ENCODE results near the gene EGR1. TPM values are rescaled to one million over a fixed set of nuclear protein-coding genes. Genes with fewer than 3 reads are reported as not detected.

Gene EGR1
- total RNA-seq, result 119 TPM

DNA sequence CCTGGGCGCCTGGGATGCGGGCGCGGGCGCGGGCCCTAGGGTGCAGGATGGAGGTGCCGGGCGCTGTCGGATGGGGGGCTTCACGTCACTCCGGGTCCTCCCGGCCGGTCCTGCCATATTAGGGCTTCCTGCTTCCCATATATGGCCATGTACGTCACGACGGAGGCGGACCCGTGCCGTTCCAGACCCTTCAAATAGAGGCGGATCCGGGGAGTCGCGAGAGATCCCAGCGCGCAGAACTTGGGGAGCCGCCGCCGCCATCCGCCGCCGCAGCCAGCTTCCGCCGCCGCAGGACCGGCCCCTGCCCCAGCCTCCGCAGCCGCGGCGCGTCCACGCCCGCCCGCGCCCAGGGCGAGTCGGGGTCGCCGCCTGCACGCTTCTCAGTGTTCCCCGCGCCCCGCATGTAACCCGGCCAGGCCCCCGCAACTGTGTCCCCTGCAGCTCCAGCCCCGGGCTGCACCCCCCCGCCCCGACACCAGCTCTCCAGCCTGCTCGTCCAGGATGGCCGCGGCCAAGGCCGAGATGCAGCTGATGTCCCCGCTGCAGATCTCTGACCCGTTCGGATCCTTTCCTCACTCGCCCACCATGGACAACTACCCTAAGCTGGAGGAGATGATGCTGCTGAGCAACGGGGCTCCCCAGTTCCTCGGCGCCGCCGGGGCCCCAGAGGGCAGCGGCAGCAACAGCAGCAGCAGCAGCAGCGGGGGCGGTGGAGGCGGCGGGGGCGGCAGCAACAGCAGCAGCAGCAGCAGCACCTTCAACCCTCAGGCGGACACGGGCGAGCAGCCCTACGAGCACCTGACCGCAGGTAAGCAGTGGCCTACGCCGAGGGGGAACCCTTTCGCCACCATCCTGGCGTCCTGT lies at the start of gene EGR1:
Gene EGR1 (plus strand): TSS at position 219 of the 864 bp plus-strand sequence. CDS start 283 bp downstream, at position 502.
- DNase-seq (ENCODE audit: extremely low spot score in 2 of 2), result no peak
- H3K9me3 ChIP-seq, result no peaks in the 10 kb centered on the region
- TF ChIP-seq POLR2A (IDR thresholded peaks at IDR 0.05) (peak in 1 of 2 donors; percentile 94), POLR2AphosphoS5 (IDR thresholded peaks at IDR 0.05; ENCODE audit: insufficient read depth in 1 of 2, low read depth in 1 of 2) (peak in 1 of 2 donors; percentile 20)
- TF ChIP-seq, protein P1, sequence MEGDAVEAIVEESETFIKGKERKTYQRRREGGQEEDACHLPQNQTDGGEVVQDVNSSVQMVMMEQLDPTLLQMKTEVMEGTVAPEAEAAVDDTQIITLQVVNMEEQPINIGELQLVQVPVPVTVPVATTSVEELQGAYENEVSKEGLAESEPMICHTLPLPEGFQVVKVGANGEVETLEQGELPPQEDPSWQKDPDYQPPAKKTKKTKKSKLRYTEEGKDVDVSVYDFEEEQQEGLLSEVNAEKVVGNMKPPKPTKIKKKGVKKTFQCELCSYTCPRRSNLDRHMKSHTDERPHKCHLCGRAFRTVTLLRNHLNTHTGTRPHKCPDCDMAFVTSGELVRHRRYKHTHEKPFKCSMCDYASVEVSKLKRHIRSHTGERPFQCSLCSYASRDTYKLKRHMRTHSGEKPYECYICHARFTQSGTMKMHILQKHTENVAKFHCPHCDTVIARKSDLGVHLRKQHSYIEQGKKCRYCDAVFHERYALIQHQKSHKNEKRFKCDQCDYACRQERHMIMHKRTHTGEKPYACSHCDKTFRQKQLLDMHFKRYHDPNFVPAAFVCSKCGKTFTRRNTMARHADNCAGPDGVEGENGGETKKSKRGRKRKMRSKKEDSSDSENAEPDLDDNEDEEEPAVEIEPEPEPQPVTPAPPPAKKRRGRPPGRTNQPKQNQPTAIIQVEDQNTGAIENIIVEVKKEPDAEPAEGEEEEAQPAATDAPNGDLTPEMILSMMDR (IDR thresholded peaks at IDR 0.05), result no peak
- no peaks in the 10 kb centered on the region for H3K27me3 ChIP-seq
- intact Hi-C loops (cut with DNase I), result loop anchor here (1.0 kb wide), 1 partner anchor 27 kb away; no protein-coding TSS in a partner anchor
- H3K4me3 ChIP-seq, result peak within 1 kb of the TSS; percentile 75 to 86
- no peaks in the 10 kb centered on the region for H3K36me3 ChIP-seq
- peaks cover 40% of the 10 kb centered on the region for H3K4me1 ChIP-seq
- H3K27ac ChIP-seq, result peak within 1 kb of the TSS; percentile 99

DNA sequence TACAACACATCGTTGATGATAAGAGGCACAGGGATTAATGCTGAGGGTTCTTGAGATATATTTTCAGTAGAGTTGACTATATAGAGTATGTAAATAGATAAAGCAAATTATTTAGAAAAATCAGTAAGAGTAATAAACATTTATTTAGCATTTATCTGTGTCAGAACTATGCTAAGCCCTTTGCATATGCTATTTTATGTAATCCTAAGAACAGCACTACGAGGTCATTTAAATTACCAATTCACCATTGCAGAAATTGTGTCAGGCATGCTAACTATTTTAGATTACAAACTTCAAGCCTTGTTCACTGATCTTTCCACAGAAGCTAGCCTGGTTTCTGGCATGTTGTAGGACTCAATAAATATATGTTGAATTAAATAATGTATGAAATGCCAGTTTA lies 46.8 kb upstream of the EGR1 start:
- Histone ChIP-seq H3K9me3 (no peaks in the 10 kb centered on the region), H3K27me3 (no peaks in the 10 kb centered on the region), H3K36me3 (peaks cover 6 to 70% of the 10 kb centered on the region in 2 donors), H3K4me3 (no peak overlapping the region), H3K4me1 (no peaks in the 10 kb centered on the region), H3K27ac (no peak overlapping the region)
- TF ChIP-seq, protein P1 (IDR thresholded peaks at IDR 0.05), result no peak
- TF ChIP-seq POLR2AphosphoS5 (IDR thresholded peaks at IDR 0.05; ENCODE audit: insufficient read depth in 1 of 2, low read depth in 1 of 2) (no peak), POLR2A (IDR thresholded peaks at IDR 0.05) (no peak)
- intact Hi-C loops (cut with DNase I), result no loop called here
- no peak for DNase-seq (ENCODE audit: extremely low spot score in 2 of 2)

DNA sequence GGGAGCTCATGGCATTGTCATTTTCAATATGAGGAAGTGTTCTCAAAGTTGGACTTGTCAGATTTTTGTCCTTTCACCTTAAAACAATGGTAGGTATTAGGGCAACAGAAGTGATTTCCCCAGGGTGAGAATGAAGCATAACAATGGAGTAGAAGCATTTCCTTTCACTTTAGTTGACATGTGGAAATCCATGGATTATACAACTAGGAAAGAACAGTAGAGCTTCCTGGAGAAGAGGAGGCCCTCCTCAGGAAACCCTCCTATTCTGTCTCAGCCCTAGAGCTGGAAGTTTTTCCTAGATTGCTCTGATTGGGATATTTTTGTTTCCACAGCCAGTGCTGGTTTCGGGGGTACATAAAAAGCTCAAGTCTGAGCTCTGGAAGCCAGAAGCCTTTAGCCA lies 40.2 kb upstream of the EGR1 start:
- H3K9me3 ChIP-seq, result no peaks in the 10 kb centered on the region
- no peak overlapping the region for H3K4me3 ChIP-seq
- no peaks in the 10 kb centered on the region for H3K27me3 ChIP-seq
- no peaks in the 10 kb centered on the region for H3K4me1 ChIP-seq
- no peak for TF ChIP-seq POLR2AphosphoS5 (IDR thresholded peaks at IDR 0.05; ENCODE audit: insufficient read depth in 1 of 2, low read depth in 1 of 2)
- no peak for TF ChIP-seq POLR2A (IDR thresholded peaks at IDR 0.05)
- TF ChIP-seq, protein P1 (IDR thresholded peaks at IDR 0.05), result no peak
- intact Hi-C loops (cut with DNase I), result no loop called here
- H3K36me3 ChIP-seq, result peaks cover 0 to 92% of the 10 kb centered on the region in 2 donors
- H3K27ac ChIP-seq, result no peak overlapping the region
- DNase-seq (ENCODE audit: extremely low spot score in 2 of 2), result no peak

DNA sequence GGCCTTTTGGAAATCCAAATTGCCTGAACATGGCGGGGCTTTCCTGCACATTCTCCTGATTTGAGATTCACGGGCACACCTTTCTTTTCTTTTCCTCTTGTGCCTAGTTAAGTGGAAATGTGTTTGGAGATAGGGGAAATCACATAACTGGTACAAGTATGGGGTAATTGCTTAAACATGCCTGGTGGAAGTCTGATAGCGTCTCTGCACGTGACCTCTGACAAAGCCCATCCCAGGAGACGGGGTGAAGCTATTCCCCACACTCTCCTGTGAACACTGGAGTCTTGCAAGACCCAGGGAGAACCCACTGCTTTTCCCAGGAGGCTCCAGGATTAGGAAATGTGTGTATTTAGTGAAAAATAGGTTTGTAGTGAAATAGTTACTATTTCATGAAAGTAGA lies 29.3 kb upstream of the EGR1 start:
- Histone ChIP-seq H3K4me3 (no peak overlapping the region), H3K27ac (no peak overlapping the region), H3K4me1 (peaks cover 20% of the 10 kb centered on the region), H3K36me3 (peaks cover 9 to 57% of the 10 kb centered on the region in 2 donors), H3K27me3 (no peaks in the 10 kb centered on the region), H3K9me3 (no peaks in the 10 kb centered on the region)
- DNase-seq (ENCODE audit: extremely low spot score in 2 of 2), result no peak
- TF ChIP-seq, protein P1 (IDR thresholded peaks at IDR 0.05), result no peak
- no peak for TF ChIP-seq POLR2A (IDR thresholded peaks at IDR 0.05)
- TF ChIP-seq POLR2AphosphoS5 (IDR thresholded peaks at IDR 0.05; ENCODE audit: insufficient read depth in 1 of 2, low read depth in 1 of 2), result no peak
- intact Hi-C loops (cut with DNase I), result no loop called here
